ENCODE data around the gene CXCR5. TPM values are rescaled to one million over a fixed set of nuclear protein-coding genes. Genes with fewer than 3 reads are reported as not detected.

The CXCR5 gene
- total and polyA plus RNA-seq, 10 of the 15 experiments (the other 5 are each of a cell fraction or from before 2014, with no cell fraction given), result 0.03 to 0.63 (median 0.25) TPM

GRCh38 chr11:118928101-118928869, 44.6 kb downstream of the CXCR5 start:
- FAIRE-seq (peak; percentile 95), ATAC-seq (peak; percentile 67), DNase-seq (ENCODE audit: low read depth, low spot score) (peak; percentile 67)
- no peaks in the 10 kb centered on the region for H3K27me3 ChIP-seq (replicated peaks in 1 of 2; ENCODE audit: control insufficient read depth in 2 of 2, insufficient read depth in 2 of 2, low read length in 1 of 2)
- intact Hi-C loops (cut with micrococcal nuclease; ENCODE audit: unreplicated experiment), result loop anchor here (2.0 to 5.0 kb wide), 4 partner anchors 137 to 394 kb away; partner anchors contain the start of genes DDX6 and DPAGT1
- POLR2A ChIA-PET, result interaction anchor here (0.5 to 6.3 kb wide), 5 partner anchors 15 to 155 kb away, joined by 3 to 105 read pairs (median 6); no protein-coding TSS in a partner anchor
- BruUV-seq (replicated peaks), result no TSS peak
- RAD21 ChIA-PET (ENCODE audit: unreplicated experiment), result interaction anchor here (0.6 to 8.8 kb wide), 7 partner anchors 16 to 239 kb away, joined by 3 to 169 read pairs (median 5); partner anchors contain the start of gene UPK2
- peak overlapping the region; percentile 53; the same call in 1 of the 2 replicates for H3K9ac ChIP-seq (ENCODE audit: control insufficient read depth, insufficient read depth, low read length)
- SMC1A ChIA-PET (ENCODE audit: uncharacterized antibody, unreplicated experiment), result interaction anchor here (0.5 to 12.9 kb wide), 6 partner anchors 16 to 828 kb away, joined by 3 to 185 read pairs (median 6); partner anchors contain the start of gene DDX6
- H3K4me3 ChIP-seq, result peak overlapping the region; percentile 97
- H3K4me2 ChIP-seq (ENCODE audit: control insufficient read depth, insufficient read depth), result peak overlapping the region; percentile 99
- peak overlapping the region; percentile 77 for H2AFZ ChIP-seq (ENCODE audit: control insufficient read depth, low read depth, low read length)
- peak overlapping the region; percentile 67 for H3K27ac ChIP-seq (ENCODE audit: control insufficient read depth, insufficient read depth)
- CTCF ChIA-PET, result interaction anchor here (0.5 to 11.6 kb wide), 11 partner anchors 11 to 1749 kb away, joined by 3 to 330 read pairs (median 4); partner anchors contain the start of gene UPK2
- H3K36me3 ChIP-seq (ENCODE audit: control insufficient read depth in 2 of 2, insufficient read depth in 2 of 2, low read length in 1 of 2), result no peaks in the 10 kb centered on the region
- no peaks in the 10 kb centered on the region for H3K9me3 ChIP-seq (replicated peaks; ENCODE audit: control insufficient read depth, insufficient read depth, low read length)
- in situ Hi-C loops (cut with MboI), result no loop called here
- peaks cover 35% of the 10 kb centered on the region for H3K4me1 ChIP-seq (ENCODE audit: control insufficient read depth, insufficient read depth, low read length)
- H3K79me2 ChIP-seq (ENCODE audit: control insufficient read depth, insufficient read depth, low read length), result peaks cover 20% of the 10 kb centered on the region
- WGBS (ENCODE audit: insufficient coverage, insufficient replicate concordance, low lambda C conversion rate, missing lambda C conversion rate), result under 1% methylated on average over 32 of the region's 32 CpGs
- no peaks in the 10 kb centered on the region for H4K20me1 ChIP-seq (ENCODE audit: control insufficient read depth, insufficient read depth)
- no peak for TF ChIP-seq ZNF622 (IDR thresholded peaks at IDR 0.05)
- no peak for TF ChIP-seq KDM1A (IDR thresholded peaks at IDR 0.05; ENCODE audit: borderline replicate concordance)
- TF ChIP-seq, protein P1, sequence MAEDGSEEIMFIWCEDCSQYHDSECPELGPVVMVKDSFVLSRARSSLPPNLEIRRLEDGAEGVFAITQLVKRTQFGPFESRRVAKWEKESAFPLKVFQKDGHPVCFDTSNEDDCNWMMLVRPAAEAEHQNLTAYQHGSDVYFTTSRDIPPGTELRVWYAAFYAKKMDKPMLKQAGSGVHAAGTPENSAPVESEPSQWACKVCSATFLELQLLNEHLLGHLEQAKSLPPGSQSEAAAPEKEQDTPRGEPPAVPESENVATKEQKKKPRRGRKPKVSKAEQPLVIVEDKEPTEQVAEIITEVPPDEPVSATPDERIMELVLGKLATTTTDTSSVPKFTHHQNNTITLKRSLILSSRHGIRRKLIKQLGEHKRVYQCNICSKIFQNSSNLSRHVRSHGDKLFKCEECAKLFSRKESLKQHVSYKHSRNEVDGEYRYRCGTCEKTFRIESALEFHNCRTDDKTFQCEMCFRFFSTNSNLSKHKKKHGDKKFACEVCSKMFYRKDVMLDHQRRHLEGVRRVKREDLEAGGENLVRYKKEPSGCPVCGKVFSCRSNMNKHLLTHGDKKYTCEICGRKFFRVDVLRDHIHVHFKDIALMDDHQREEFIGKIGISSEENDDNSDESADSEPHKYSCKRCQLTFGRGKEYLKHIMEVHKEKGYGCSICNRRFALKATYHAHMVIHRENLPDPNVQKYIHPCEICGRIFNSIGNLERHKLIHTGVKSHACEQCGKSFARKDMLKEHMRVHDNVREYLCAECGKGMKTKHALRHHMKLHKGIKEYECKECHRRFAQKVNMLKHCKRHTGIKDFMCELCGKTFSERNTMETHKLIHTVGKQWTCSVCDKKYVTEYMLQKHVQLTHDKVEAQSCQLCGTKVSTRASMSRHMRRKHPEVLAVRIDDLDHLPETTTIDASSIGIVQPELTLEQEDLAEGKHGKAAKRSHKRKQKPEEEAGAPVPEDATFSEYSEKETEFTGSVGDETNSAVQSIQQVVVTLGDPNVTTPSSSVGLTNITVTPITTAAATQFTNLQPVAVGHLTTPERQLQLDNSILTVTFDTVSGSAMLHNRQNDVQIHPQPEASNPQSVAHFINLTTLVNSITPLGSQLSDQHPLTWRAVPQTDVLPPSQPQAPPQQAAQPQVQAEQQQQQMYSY (CRISPR knock-in tag; IDR thresholded peaks at IDR 0.05), result no peak
- TF ChIP-seq USF1 (IDR thresholded peaks at IDR 0.05; ENCODE audit: borderline replicate concordance, extremely low read length, insufficient read depth, low read depth, low read length), result peak; percentile 83
- no peak for TF ChIP-seq MYC (IDR thresholded peaks at IDR 0.05; ENCODE audit: insufficient read depth, insufficient read length, insufficient replicate concordance, low read length, severe bottlenecking)
- TF ChIP-seq MYB (IDR thresholded peaks at IDR 0.05; ENCODE audit: borderline replicate concordance, low read depth, low read length), result no peak
- no peak for TF ChIP-seq ASH2L (IDR thresholded peaks at IDR 0.05; ENCODE audit: borderline replicate concordance, low read depth)
- TF ChIP-seq HDAC6 (IDR thresholded peaks at IDR 0.05; ENCODE audit: unreplicated experiment), result no peak
- no peak for TF ChIP-seq FOS (IDR thresholded peaks at IDR 0.05; ENCODE audit: borderline replicate concordance, extremely low read depth, insufficient read length)
- no peak for TF ChIP-seq POU2F2 (IDR thresholded peaks at IDR 0.05; ENCODE audit: borderline replicate concordance, low read depth, low read length)
- no peak for TF ChIP-seq KAT2A (conservative IDR thresholded peaks at IDR 0.05; ENCODE audit: control insufficient read depth, low read depth, low read length)
- TF ChIP-seq MTA3 (IDR thresholded peaks at IDR 0.05; ENCODE audit: borderline replicate concordance, low read length), result no peak
- peak; percentile 50; the same call in 1 of the 2 replicates for TF ChIP-seq ZNF592 (IDR thresholded peaks at IDR 0.05)
